GM18858 (cell line): ENCODE measurements around the gene NDUFS2.
"Not testable (repeated sequence)": the region's sequence is repeated elsewhere in the genome, so short reads cannot be mapped to it uniquely, and the experiment has no call there.

Experiments
- ATAC-seq: cut with Tn5 transposase; IDR thresholded peaks from one replicate; pipeline ENCODE4 v1.9.1; 2021; ENCODE audit not compliant: unreplicated experiment

Gene NDUFS2

DNA sequence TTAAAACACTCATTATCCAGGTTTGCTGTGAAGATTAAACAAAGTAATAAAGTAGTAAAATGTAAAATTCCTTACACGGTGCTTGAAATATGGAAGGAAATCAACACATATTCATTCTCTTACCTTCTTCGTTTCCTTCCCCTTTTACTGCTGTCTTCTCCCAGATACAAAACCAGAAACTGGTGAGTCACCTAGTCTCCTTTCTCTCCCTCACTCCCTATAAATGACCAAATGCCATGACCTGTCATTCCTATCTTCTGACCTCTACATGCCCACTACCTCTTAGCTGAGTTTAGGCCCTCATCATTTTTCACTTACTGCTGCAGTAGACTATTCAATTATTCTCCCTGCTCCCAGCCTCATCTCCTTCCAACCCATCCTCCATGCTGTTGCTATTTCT is 40.1 kb downstream of the NDUFS2 start:
- no peak for ATAC-seq

DNA sequence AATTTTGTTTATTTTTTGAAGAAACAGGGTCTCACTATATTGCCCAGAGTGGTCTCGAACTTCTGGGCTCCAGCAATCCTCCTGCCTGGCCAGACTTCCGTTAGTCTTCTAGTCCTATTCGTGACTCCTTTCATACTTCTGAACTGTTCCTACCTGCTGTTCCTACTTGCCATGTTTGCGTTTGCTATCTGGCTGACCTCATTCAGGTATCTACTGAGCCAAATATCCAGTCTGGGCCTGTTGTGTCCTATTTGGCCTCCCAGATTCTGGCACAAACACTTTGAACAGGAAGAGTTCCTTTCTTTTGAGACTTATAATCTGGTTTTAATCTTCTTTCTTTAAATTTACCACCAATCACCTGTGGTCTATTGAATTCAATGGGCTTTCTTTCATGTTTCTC is 42.7 kb downstream of the NDUFS2 start:
- no peak for ATAC-seq

DNA sequence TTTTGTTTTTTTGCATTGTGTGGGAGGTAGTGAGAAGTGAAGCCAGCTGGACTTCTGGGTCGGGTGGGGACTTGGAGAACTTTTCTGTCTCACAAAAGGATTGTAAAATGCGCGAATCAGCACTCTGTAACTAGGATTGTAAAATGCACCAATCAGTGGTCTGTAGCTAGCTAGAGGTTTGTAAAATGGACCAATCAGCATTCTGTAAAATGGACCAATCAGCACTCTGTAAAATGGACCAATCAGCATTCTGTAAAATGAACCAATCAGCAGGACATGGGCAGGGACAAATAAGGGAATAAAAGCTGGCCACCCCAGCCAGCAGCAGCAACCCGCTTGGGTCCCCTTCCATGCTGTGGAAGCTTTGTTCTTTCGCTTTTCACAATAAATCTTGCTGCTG is 47.9 kb downstream of the NDUFS2 start:
- ATAC-seq = not testable (repeated sequence)

DNA sequence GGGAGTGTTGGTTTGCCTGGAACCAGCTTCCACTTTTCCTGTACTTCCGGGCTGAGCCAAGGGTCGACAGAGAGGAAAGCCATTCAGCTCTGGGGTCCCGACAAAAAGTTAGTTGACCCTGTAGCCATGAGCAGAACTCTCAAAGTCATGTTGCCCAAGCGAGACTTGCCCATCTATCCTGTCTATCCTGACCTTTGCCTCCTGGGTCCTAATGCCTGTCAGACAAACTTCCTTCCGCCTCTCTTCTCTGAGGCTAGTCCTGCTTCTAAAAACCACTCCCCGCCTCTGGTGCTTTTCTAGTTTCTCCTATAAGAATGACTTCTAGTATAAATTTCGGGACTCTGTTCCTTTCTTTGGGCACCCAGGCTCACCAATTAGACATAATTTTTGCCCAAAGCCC is 48.7 kb downstream of the NDUFS2 start:
- no peak for ATAC-seq

DNA sequence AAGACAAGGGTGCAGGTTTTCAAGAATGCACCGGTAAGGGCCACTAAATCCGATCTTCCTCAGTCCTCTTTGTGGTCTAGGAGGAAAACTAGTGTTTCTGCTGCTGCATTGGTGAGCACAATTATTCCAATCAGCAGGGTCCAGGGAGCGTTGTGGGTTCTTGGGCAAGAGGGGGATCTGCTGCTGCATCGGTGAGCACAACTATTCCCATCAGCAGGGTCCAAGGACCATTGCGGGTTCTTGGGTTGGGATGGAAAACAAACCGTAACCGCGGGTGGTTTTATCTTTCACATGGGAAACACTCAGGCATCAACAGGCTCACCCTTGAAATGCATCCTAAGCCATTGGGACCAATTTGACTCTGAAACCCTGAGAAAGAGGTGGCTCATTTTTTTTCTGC is 49.4 kb downstream of the NDUFS2 start:
- ATAC-seq = no peak

DNA sequence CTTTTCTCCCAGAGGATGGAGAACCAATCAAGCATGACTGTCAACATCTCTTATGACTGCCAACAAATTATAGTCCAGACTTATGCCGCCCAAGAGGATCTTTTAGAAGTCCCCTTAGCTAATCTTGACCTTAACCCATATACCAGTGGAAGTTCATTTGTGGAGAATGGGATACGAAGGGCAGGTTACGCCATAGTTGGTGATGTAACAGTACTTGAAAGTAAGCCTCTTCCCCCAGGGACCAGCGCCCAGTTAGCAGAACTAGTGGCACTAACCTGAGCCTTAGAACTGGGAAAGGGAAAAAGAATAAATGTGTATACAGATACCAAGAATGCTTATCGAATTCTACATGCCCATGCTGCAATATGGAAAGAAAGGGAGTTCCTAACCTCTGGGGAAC is 53.1 kb downstream of the NDUFS2 start:
- ATAC-seq = not testable (repeated sequence)

DNA sequence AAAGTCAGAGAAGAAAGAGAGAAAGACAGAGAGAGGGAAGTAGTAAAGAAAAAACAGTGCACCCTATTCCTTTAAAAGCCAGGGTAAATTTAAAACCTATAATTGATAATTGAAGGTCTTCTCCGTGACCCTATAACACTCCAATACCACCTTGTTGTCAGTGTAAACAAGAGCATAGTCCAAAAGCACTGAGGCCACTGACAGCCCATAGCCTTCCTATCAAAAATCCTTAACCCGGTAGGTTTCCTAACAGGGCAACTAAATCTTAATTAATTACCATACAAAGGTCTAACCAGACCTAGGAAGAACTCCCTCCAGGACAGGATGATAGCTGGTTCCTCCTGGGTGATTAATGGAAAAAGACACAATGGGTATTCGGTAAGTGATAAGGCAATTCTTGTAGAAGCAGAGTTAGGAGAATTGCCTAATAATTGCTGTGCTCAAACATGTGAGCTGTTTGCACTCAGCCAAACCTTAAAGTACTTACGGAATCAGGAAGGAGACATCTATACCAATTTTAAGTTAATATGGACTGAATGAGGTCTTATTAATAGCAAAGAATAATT is 53.9 kb downstream of the NDUFS2 start:
- not testable (repeated sequence) for ATAC-seq

DNA sequence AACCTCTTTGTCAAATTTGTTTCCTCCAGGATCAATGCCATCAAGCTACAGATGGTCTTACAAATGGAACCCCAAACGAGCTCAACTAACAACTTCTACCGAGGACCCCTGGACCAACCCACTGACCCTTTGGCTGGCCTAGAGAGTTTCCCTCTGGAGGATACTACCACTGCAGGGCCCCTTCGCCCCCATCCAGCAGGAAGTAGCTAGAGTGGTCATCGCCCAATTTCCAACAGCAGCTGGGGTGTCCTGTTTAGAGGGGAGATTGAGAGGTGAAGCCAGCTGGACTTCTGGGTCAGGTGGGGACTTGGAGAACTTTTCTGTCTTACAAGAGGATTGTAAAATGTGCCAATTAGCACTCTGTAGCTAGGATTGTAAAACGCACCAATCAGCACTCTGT is 54.9 kb downstream of the NDUFS2 start:
- not testable (repeated sequence) for ATAC-seq

DNA sequence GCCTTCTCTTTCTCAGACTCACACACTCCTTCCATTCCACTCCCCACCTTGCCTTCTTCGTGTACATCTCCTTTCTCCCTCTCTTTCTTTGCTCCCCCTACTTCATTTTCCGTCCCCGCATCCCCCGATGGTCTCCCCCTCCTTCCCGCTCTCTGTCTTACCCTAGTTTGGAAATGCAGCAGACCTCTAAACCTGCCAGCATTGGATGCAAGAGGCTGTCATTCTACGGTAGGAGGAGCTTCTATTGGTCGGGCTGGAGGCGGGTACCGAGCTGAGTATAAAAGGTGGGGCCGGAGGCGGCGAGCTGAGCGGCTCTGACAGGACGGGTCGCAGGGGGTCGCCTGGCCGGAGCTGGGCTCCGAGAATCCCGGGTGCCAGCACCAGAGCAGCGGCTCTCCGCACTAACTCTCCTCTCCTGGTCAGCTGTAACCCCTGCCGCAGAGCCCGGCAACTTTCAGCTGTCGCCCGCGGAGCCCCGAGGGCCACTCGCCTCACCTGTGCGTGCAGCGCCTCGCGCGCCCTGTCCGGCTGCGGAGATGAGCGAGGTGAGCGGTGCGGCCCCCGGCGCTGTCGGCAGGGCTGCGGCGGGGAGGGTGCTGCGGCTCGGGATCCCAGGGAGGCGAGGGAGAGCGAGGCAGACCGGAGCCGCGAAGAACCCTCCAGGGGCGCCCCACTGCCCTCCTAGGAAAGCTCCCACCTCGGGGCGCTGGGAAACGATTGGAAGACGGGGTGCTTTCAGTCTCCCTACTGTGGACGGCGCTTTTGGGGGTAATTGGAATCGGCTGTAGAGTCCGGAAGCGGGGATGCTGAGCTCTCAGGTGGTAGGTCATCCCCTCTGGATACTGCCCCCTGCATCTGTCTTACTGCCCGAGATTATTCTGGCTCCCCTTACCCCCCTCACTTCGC is 56.5 kb downstream of the NDUFS2 start, which contains the start of gene PCP4L1:
Gene PCP4L1, plus strand, starts transcription at position 307 of the 906 bp plus-strand sequence. Its CDS starts 230 bp downstream, at position 537.
- ATAC-seq = no peak

DNA sequence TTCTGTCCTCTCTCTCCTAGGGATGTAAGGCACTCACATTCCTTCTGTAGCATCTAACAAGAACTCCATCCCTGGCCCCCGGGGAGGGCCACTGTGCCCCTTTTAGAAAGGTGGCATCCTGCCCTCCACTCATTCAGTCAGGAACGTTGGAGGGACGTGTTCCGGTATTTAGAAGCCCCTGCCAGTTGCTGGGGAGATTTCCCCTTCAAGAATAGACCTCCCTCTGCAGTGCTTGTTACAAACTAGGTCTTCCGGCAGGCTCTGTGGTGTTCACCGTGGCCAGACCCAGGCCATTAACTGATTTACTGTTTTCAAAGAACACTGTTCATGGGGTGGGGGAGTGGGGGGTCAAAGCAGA is 57.2 kb downstream of the NDUFS2 start:
- ATAC-seq = no peak

DNA sequence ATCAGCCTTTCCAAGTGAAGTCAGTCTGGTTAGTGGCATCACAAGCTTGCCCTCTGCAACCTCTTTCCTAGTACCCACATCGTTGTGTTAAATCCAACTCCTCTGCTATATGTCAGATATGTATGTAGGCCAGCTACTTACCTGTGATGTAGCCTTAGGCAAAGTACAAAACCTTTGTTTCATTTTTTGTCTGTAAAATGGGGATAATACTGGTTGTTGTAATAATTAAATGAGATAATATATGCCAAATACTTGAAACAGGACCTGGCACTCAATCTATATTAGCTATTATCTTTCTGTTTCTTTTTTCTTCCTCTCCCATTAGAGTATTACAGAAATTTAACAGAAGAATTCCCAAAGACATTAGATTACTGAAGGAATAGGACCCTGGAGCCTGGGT is 57.6 kb downstream of the NDUFS2 start:
- no peak for ATAC-seq

DNA sequence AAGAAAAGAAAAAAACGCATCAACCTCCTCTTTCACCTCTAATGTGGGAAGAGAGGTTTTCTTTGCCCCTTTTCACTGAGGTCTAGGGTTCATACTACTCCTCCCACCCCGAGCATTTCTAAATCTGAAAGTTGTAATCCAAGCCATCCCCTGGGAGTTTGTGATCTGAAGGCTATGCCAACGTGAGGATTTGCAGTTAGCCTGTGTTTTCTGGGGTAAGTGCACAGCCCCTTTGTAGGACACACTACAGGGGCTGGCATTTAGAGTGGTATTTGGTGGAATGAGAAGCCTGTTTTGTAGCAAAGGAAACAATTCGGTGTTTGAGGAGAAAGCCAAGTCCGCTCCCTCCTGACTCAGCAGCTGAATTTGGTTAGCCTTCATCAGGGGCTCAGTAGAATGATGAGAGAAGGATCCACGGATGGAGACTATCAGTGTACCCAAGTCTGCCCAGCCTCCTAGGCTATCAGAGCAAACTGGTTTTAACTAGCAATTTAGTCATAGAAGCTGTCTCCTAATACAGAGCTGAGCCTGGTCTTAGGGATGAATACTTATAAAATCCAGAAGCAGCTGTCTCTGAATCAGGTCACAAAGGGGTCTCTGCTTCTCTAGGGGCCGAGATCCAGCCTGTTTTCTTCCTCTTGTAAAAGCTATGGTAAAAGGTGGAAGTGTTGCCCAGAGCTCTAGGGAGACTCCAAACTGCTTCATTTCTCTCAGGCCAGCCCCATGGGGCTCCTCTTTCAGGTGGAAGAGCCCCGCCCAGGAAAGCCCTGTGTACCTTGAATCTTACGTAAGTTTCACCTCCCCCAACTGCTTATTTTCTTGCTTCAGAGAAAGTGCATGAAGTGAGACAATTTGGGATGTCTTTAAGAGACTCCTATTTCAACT is 58.5 kb downstream of the NDUFS2 start:
- no peak for ATAC-seq

DNA sequence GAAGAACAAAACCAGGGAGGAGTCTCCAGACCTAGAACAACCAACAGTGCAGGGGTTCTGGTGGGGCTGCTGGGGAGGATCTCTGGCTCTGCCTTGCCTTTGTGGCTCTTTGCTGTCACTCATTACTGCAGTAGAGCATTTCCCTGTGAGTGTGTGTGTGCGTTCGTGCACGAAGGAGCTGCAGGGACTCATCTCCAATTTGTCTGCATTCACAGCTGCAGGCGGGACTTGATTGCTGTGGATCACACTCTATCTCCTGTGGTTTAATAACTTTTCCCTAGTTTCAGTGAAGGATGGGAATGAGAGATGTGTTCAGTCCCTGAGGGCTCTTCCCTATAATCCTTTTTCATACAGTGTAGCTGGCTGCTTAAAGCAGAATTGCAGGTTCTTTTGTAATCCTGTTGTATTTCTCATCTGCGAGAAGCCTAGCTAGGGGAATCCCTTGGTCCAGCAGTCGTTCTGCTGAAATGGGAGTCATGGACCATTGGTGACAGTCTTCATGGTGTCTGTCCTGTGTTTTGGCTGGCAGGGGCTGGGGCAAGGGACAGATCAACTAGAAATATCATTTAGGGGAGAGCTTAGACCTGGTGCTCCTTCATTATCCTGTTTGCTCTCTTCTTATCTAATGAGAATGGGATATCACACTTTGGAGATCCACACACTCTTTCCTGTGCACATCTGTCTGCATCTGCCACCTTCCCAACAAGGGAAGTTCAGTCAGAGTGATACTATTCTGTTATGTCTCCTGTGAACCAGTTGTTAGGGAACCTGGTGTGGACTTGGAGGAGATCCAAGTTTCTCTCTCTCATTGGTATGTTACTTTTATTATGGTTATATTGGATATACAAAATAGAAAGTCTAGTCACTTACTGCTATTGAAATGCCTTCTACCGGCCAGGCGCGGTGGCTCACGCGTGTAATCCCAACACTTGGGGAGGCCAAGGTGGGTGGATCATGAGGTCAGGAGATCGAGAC is 59.4 kb downstream of the NDUFS2 start:
- ATAC-seq = no peak
